ENCODE results near the gene SCLY.
"Not testable (repeated sequence)": the region's sequence is repeated elsewhere in the genome, so short reads cannot be mapped to it uniquely, and the experiment has no call there.

SCLY gene

GRCh38 chr2:238114851-238115660 is 54.3 kb downstream of the SCLY start:
- DNase-seq: no peak

GRCh38 chr2:238115709-238116108 is 54.9 kb downstream of the SCLY start:
- DNase-seq: not testable (repeated sequence)

DNA sequence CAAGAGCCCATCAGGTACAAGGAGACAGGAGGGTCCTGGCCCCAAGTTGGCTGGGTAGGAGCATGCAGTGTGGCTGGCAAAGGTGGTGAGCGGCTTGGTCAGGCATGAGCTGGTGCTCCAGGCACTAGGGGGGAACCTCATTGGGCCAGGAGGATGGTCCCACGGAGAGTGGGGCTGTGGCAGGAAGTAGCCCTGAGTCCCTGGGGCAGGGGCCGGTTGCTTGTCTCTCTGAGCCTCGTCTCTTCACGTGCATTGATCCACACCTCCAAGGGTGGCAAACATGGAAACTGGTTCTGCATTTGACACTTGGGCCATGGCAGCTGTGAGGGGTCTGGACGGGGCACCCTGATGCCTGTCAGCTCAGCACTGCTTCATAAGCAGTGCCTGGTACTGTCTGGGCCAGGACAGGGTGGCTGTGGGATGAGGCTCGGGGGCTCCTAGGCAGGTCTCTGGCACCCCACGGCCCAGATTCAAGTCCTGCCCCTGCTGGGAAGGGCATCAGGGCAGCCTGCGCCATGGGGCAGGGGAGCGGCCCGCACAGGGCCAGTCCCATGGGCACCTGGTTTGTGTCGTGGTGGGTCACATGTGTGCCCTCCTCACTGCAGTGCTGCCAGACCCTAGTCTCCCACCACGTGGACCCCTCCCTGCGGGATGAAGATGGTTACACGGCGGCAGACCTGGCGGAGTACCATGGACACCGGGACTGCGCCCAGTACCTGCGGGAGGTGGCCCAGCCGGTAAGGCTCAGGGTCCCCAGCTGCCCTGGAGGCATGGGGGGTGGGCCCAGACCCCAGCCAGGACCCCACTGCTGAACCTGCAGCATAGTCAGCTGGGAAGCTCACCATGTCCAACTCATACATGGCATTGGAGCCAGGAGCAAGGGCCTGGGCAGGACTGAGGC is 55.7 kb downstream of the SCLY start:
- DNase-seq: no peak

- DNase-seq: no peak
Observed at GRCh38 chr2:238117199-238118154, 56.7 kb downstream of the SCLY start.

- DNase-seq: no peak
Observed at GRCh38 chr2:238119756-238120462, 59.1 kb downstream of the SCLY start.

GRCh38 chr2:238120463-238121298 is 59.9 kb downstream of the SCLY start:
- no peak for DNase-seq

- DNase-seq: no peak
Observed at GRCh38 chr2:238121511-238122286, 60.9 kb downstream of the SCLY start.

GRCh38 chr2:238122287-238123217 is 61.8 kb downstream of the SCLY start:
- DNase-seq: no peak

- no peak for DNase-seq
Observed at GRCh38 chr2:238123218-238123971, 62.6 kb downstream of the SCLY start.

- no peak for DNase-seq
Observed at GRCh38 chr2:238123991-238124470, 63.2 kb downstream of the SCLY start.

DNA sequence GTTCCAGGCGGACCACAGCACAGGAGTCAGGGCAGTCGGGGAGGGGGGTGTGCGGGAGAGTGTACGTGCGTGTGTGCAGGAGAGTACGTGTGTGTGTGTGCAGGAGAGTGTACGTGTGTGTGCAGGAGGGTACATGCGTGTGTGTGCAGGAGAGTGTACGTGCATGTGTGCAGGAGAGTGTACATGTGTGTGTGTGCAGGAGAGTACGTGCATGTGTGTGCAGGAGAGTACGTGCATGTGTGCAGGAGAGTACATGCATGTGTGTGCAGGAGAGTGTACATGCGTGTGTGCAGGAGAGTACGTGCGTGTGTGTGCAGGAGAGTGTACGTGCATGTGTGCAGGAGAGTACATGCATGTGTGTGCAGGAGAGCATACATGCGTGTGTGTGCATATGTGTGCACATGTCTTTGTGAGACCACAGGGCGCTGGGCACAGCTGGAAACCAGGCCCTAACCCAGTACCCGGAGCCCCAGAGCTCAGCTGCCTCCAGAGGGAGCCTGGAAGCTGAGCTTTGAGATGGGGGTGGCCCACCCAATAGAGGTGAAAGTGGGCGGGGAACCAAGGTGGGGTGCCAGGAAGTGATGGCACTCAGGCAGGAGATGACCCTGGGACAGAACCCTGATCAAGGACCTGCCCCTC is 63.8 kb downstream of the SCLY start:
- DNase-seq: no peak

- no peak for DNase-seq
Observed at GRCh38 chr2:238125127-238125885, 64.5 kb downstream of the SCLY start.

DNA sequence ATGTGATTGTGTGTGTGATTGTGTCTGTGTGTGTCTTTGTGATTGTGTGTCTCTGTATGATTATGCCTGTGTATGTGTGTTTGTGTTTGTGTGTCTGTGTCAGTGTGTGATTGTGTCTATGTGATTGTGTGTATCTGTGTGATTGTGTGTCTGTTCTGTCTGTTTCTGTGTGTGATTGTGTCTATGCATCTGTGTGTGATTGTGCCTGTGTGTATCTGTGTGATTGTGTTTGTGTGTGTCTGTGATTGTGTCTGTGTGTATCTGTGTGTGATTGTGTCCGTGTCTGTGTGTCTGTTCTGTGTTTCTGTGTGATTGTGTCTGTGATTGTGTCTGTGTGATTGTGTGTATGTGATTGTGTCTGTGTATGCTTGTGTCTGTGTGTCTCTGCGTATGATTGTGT is 65.5 kb downstream of the SCLY start:
- no peak for DNase-seq

DNA sequence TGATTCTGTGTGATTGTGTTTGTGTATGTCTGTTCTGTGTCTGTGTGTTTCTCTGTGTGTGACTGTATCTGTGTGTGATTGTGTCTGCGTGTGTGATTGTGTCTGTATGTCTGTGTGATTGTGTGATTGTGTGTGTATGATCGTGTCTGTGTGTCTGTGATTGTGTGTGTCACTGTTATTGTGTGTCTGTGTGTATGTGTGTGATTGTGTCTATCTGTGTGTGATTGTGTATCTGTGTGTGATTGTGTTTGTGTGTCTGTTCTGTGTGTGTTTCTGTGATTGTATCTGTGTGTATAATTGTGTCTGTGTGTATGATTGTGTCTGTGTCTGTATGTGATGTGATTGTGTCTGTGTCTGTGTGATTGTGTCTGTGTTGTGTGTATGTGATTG is 66.0 kb downstream of the SCLY start:
- no peak for DNase-seq

- no peak for DNase-seq
Observed at GRCh38 chr2:238127165-238128060, 66.6 kb downstream of the SCLY start.

- DNase-seq: no peak
Observed at GRCh38 chr2:238128061-238128440, 67.2 kb downstream of the SCLY start.
